C4-2B (cell line): ENCODE measurements around the gene JAK1.

Experiments
- CTCF ChIP-seq: fragments of 450-650 bp; conservative IDR thresholded peaks from 2 replicates; pipeline ENCODE4 v1.5.1; 2017; ENCODE audit warnings: mild to moderate bottlenecking
- ZFX ChIP-seq: fragments of 450-650 bp; IDR thresholded peaks from 2 replicates; pipeline ENCODE4 v1.6.1; 2017

GRCh38 chr1:64980745-64981600 is 14.6 kb upstream of the JAK1 start:
- TF ChIP-seq CTCF = no peak
- TF ChIP-seq ZFX = no peak
